Kidney tubule cell (primary cell): ENCODE measurements around the gene FBXL13.
"Not testable (repeated sequence)": the region's sequence is repeated elsewhere in the genome, so short reads cannot be mapped to it uniquely, and the experiment has no call there.

Experiments used
- DNase-seq: peaks from one replicate; pipeline ENCODE4 v3.0.0-alpha.2; 2018; ENCODE audit warnings: low spot score

FBXL13 gene

GRCh38 chr7:103023578-103023977 is 51.0 kb downstream of the FBXL13 start:
- not testable (repeated sequence) for DNase-seq

DNA sequence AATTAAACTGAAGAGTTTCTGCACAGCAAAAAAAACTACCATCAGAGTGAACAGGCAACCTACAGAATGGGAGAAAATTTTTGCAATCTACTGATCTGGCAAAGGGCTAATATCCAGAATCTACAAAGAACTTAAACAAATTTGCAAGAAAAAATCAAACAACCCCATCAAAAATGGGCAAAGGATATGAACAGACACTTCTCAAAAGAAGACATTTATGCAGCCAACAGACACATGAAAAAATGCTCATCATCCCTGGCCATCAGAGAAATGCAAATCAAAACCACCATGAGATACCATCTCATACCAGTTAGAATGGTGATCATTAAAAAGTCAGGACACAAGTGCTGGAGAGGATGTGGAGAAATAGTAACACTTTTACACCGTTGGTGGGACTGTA is 53.1 kb downstream of the FBXL13 start:
- not testable (repeated sequence) for DNase-seq

- not testable (repeated sequence) for DNase-seq
Measured at GRCh38 chr7:103020876-103021275, 53.7 kb downstream of the FBXL13 start.

GRCh38 chr7:103018295-103018694 is 56.3 kb downstream of the FBXL13 start:
- DNase-seq, result not testable (repeated sequence)

- no peak for DNase-seq
Measured at GRCh38 chr7:103011650-103012049, 62.9 kb downstream of the FBXL13 start.

DNA sequence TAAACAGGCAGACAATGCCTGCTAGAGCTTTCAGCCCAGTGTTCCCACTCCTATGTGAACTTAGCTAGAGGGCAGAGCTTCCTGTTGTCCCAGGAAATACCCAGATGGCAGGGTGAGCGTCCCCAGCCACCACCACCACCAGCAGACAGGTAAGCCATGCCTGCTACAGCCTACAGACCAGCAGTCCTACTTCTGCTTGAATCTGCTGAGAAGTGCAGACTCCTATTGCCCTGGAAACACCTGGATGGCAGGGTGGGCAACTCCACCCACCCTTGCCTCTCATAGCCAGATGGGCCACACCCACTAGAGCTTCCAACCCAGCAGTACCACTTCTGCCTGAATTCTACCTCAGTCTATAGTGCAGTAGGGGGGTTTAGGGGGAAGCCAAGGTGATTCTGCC is 64.4 kb downstream of the FBXL13 start:
- no peak for DNase-seq

DNA sequence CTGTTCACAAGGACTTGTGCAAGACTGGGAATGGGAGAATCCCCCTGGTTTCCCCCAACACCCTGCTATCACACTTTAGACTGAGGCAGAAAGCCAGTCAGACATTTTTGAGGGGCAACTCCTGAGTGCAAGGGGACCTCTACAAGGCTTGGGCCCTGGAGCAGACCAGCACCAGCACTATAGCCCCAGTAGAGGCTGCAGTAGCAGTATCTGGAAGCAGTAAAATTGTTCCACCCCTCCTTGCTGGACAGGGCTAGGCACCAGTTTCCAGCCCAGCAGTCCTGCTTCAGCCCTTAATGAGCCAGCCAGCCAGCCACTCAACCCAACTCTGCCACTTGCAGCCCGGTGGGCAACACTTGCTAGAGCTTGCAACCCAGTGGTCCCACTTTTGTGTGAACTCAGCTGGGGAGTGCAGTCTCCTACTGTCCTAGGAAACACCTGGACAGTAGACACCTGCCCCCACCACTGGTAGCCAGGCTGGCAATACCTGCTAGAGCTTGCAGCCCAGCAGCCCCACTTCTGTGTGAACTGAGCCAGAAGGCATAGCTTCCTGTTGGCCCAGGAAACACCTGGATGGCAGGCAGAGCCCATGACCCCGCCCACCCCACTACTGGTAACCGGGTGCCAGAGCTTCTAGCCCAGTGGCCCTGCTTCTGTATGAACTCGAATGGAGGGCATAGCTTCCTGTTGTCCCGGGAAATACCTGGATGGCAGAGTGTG is 65.0 kb downstream of the FBXL13 start:
- no peak for DNase-seq

DNA sequence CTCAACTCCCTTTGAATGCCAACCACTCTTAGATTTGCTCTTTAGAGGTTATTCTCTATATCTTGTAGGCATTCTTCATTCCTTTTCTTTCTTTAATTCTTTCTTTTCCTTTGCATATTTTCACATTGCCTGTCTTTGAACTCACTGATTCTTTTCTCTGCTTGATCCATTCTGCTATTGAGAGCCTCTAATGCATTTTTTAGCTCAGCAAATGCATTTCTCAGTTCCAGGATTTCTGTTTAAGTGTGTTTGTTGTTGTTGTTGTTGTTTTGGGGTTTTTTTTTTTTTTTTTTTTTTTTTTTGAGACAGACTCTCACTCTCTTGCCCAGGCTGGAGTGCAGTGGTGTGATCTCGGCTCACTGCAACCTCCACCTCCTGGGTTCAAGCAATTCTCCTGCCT is 71.6 kb downstream of the FBXL13 start:
- DNase-seq, result no peak

GRCh38 chr7:103001210-103001609 is 73.4 kb downstream of the FBXL13 start:
- no peak for DNase-seq

GRCh38 chr7:102996957-102997356 is 77.6 kb downstream of the FBXL13 start:
- no peak for DNase-seq

DNA sequence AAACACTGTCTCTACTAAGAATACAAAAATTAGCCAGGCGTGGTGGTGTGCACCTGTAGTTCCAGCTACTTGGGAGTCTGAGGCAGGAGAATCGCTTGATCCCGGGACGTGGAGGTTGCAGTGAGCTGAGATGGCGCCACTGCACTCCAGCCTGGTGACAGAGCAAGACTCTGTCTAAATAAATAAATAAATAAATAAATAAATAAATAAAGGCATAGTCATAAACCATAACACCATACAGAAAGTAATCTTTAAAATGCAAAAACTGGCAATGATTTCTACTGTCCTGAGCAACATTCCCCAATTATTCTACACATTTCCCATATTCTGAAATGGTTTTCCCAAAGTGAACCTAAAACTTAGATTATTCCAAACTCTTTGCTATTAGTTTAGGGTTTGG is 79.0 kb downstream of the FBXL13 start:
- DNase-seq, result not testable (repeated sequence)

DNA sequence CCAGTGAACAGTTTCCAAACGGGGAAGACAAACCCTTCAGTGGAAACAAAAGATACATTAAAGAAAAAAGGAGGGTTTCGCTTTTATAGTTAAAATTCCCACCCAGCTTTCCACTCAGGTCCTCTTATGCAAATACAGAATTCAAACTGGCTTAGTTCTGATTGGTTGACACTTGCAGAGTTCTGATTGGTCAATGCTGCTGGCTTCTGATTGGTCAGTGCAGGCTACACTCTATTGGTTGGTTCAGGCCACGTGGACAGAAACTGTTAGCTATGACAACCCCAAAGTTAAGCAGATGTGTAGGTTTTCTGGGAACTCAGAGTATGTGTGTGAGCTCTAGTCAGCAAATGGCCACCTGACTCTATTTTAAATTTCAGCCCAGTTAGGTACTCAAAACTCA is 80.0 kb downstream of the FBXL13 start:
- no peak for DNase-seq

GRCh38 chr7:102993718-102994029 is 80.9 kb downstream of the FBXL13 start:
- DNase-seq, result no peak

- DNase-seq, result peak; percentile 65
Measured at GRCh38 chr7:102992938-102993717, 81.5 kb downstream of the FBXL13 start.

GRCh38 chr7:102992509-102992937 is 82.1 kb downstream of the FBXL13 start:
- DNase-seq, result no peak

GRCh38 chr7:102991540-102992214 is 82.9 kb downstream of the FBXL13 start:
- DNase-seq, result peak; percentile 91

- DNase-seq, result no peak
Measured at GRCh38 chr7:102991077-102991539, 83.5 kb downstream of the FBXL13 start.

DNA sequence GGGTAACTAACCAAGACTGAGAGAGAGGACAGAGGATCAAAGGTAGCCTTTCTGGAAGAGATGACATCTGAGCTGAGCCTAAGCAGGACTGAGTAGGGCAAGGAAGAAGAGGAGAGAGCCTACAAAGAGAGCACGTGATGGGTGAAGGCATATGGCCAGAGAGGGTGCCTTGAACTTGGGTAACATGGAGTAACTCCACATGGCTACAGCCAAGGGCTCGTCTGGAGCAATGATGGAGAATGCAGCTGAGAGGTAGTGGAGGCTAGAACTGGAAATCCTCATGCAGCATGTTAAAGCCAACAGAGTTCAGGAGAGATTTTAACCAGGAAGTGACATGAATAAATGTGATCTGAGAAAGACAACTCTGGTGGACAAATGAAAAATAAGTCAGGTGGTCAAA is 84.0 kb downstream of the FBXL13 start:
- DNase-seq, result no peak

DNA sequence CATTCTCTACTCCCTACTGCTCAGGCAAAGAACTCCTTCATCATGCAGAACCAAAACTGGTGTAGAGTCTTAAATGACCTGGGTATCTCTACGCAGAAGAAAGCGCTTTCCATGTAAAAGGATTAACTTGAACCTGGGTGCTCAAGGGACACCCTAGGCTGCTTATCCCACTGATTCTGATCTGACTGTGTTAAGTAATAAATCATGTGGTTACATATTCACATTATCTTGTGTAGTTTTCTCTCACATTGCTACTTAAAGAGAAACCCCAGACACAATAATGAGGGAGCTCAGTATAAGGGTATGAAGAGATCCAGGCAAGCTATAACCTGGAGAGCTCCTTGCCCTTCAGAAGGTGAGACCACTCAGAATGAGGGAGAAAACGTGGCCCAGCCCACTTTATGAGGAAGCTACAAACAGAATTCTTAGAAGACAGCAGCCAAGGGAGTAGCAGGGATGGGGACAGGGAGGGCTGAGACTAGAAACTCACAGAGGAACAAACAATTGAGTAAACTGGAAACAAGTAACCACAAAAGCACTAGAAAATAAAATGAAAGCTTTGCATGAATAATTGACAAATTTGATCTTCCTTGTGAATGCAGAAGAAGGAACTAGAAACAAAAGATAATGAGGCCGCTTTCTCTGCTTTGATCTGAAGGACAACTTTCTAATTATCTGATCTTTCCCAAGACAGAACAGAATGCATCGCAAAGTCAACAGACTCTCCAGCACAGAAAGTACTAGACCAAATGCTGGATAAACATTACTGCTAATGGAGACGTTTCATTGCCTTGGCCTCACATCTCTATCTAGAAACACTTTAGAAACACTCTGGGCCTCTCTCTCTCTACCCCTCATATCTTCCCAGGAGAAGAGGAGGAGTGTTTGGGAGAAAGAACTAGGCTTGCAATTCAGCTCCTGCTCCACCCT is 85.7 kb downstream of the FBXL13 start:
- DNase-seq, result no peak

GRCh38 chr7:102988088-102988487 is 86.5 kb downstream of the FBXL13 start:
- no peak for DNase-seq

- DNase-seq, result no peak
Measured at GRCh38 chr7:102985176-102985783, 89.3 kb downstream of the FBXL13 start.
